Prostate gland (tissue), 2 donors: ENCODE measurements around the gene AMZ2.
"Not testable (repeated sequence)": the region's sequence is repeated elsewhere in the genome, so short reads cannot be mapped to it uniquely, and the experiment has no call there.

Source experiments
- POLR2A ChIP-seq: fragments of 450-650 bp; IDR thresholded peaks from one replicate; pipeline ENCODE4 v1.6.1; 2016; ENCODE audit warnings: antibody characterized with exemption, mild to moderate bottlenecking
- POLR2AphosphoS5 ChIP-seq: sonication (generic); formaldehyde crosslinking; IDR thresholded peaks from one replicate; pipeline ENCODE4 v1.6.1; 2017; ENCODE audit warnings: antibody characterized with exemption
- TF ChIP-seq, protein P1 (sequence below), 4 experiments: fragments of 200-600 bp in 2 of 4; fragments of 450-650 bp in 2 of 4; sonication (generic) in 2 of 4; IDR thresholded peaks; 1 replicate in 3 of 4; 2 replicates in 1 of 4; pipeline ENCODE4 v1.5.1; 2016 to 2019; ENCODE audit warnings: antibody characterized with exemption in 4 of 4, mild to moderate bottlenecking in 2 of 4, moderate library complexity in 2 of 4

GRCh38 chr17:68220786-68221185 lies 27.1 kb upstream of the AMZ2 start:
- not testable (repeated sequence) for TF ChIP-seq POLR2A, POLR2AphosphoS5
- TF ChIP-seq, protein P1, sequence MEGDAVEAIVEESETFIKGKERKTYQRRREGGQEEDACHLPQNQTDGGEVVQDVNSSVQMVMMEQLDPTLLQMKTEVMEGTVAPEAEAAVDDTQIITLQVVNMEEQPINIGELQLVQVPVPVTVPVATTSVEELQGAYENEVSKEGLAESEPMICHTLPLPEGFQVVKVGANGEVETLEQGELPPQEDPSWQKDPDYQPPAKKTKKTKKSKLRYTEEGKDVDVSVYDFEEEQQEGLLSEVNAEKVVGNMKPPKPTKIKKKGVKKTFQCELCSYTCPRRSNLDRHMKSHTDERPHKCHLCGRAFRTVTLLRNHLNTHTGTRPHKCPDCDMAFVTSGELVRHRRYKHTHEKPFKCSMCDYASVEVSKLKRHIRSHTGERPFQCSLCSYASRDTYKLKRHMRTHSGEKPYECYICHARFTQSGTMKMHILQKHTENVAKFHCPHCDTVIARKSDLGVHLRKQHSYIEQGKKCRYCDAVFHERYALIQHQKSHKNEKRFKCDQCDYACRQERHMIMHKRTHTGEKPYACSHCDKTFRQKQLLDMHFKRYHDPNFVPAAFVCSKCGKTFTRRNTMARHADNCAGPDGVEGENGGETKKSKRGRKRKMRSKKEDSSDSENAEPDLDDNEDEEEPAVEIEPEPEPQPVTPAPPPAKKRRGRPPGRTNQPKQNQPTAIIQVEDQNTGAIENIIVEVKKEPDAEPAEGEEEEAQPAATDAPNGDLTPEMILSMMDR (IDR thresholded peaks at IDR 0.05): not testable (repeated sequence)
